ENCODE results near the gene LSM7. TPM values are rescaled to one million over a fixed set of nuclear protein-coding genes. Genes with fewer than 3 reads are reported as not detected.

Gene LSM7
- total RNA-seq, 1 experiment from 2014 or later: 97.3 TPM

GRCh38 chr19:2286402-2287140 lies 41.8 kb downstream of the LSM7 start:
- H3K4me3 ChIP-seq (ENCODE audit: low read depth in 2 of 2, low read length in 2 of 2): no peak overlapping the region
- no peak for ATAC-seq
- no peaks in the 10 kb centered on the region for H3K9me3 ChIP-seq (ENCODE audit: control insufficient read depth, insufficient read depth, low read depth, low read length)
- H3K27ac ChIP-seq (ENCODE audit: low read length): no peak overlapping the region
- DNase-seq (ENCODE audit: low read depth, low spot score): no peak
- TF ChIP-seq TCF7L2 (IDR thresholded peaks at IDR 0.05; ENCODE audit: low read depth, low read length): no peak
- no peak for TF ChIP-seq CTCF (IDR thresholded peaks at IDR 0.05)
- no peak for TF ChIP-seq SIN3A (IDR thresholded peaks at IDR 0.05; ENCODE audit: borderline replicate concordance, insufficient read depth, low read depth, low read length)
- TF ChIP-seq POLR2AphosphoS5 (IDR thresholded peaks at IDR 0.05; ENCODE audit: low read depth, low read length): no peak
- no peak for TF ChIP-seq REST (IDR thresholded peaks at IDR 0.05; ENCODE audit: insufficient read depth in 1 of 2, low read depth in 2 of 2, low read length in 1 of 2)
- ChIA-PET POLR2A (no interaction called here), CTCF (no interaction called here)
- in situ Hi-C loops (cut with HindIII; ENCODE audit: low pct_unique_long_range_greater_than_20kb, low sequenced_read_pairs): no loop called here
- no peaks in the 10 kb centered on the region for H3K4me1 ChIP-seq (ENCODE audit: control insufficient read depth, insufficient read depth, low read length)
- no TSS peak for BruUV-seq (replicated peaks)
- H3K36me3 ChIP-seq (ENCODE audit: control insufficient read depth, insufficient read depth, low read length): no peaks in the 10 kb centered on the region
- intact Hi-C loops (cut with micrococcal nuclease; ENCODE audit: unreplicated experiment): no loop called here
- H3K27me3 ChIP-seq (ENCODE audit: control insufficient read depth, insufficient read depth, low read length): no peaks in the 10 kb centered on the region

GRCh38 chr19:2283835-2284507 lies 44.4 kb downstream of the LSM7 start:
- in situ Hi-C loops (cut with HindIII; ENCODE audit: low pct_unique_long_range_greater_than_20kb, low sequenced_read_pairs): no loop called here
- H3K4me1 ChIP-seq (ENCODE audit: control insufficient read depth, insufficient read depth, low read length): no peaks in the 10 kb centered on the region
- no peaks in the 10 kb centered on the region for H3K27me3 ChIP-seq (ENCODE audit: control insufficient read depth, insufficient read depth, low read length)
- ChIA-PET POLR2A (interaction anchor here (0.9 kb wide), 1 partner anchor 108 kb away, joined by 3 read pairs; no protein-coding TSS in a partner anchor), CTCF (no interaction called here)
- H3K9me3 ChIP-seq (ENCODE audit: control insufficient read depth, insufficient read depth, low read depth, low read length): no peaks in the 10 kb centered on the region
- DNase-seq (ENCODE audit: low read depth, low spot score) (no peak), ATAC-seq (no peak)
- H3K36me3 ChIP-seq (ENCODE audit: control insufficient read depth, insufficient read depth, low read length): no peaks in the 10 kb centered on the region
- BruUV-seq (replicated peaks): no TSS peak
- no peak overlapping the region for H3K27ac ChIP-seq (ENCODE audit: low read length)
- no peak for TF ChIP-seq POLR2AphosphoS5 (IDR thresholded peaks at IDR 0.05; ENCODE audit: low read depth, low read length)
- no peak for TF ChIP-seq SIN3A (IDR thresholded peaks at IDR 0.05; ENCODE audit: borderline replicate concordance, insufficient read depth, low read depth, low read length)
- no peak for TF ChIP-seq CTCF (IDR thresholded peaks at IDR 0.05)
- no peak for TF ChIP-seq REST (IDR thresholded peaks at IDR 0.05; ENCODE audit: insufficient read depth in 1 of 2, low read depth in 2 of 2, low read length in 1 of 2)
- TF ChIP-seq TCF7L2 (IDR thresholded peaks at IDR 0.05; ENCODE audit: low read depth, low read length): no peak
- intact Hi-C loops (cut with micrococcal nuclease; ENCODE audit: unreplicated experiment): no loop called here
- no peak overlapping the region for H3K4me3 ChIP-seq (ENCODE audit: low read depth in 2 of 2, low read length in 2 of 2)

Data from Panc1 (cell line).